DOHH2 (cell line): ENCODE measurements around the gene RASSF4.

Experiments
- H3F3A ChIP-seq: fragments of 200-600 bp; sonication (generic), shearing (Covaris generic); 2 replicates; pipeline ENCODE4 v1.6.0; 2016; ENCODE audit warnings: antibody characterized with exemption, mild to moderate bottlenecking; ENCODE audit not compliant: control insufficient read depth, insufficient read depth
- H3K27ac ChIP-seq: fragments of 200-600 bp; sonication (generic); 2 replicates; pipeline ENCODE4 v1.5.1; 2014; ENCODE audit warnings: low read depth, mild to moderate bottlenecking, low read length, moderate library complexity
- H3K27me3 ChIP-seq: fragments of 200-600 bp; sonication (generic); 2 replicates; pipeline ENCODE4 v1.6.1; 2014; ENCODE audit warnings: mild to moderate bottlenecking, low read length, mixed read lengths; ENCODE audit not compliant: control insufficient read depth
- H3K36me3 ChIP-seq: fragments of 200-600 bp; sonication (generic); 2 replicates; pipeline ENCODE4 v1.6.1; 2014; ENCODE audit warnings: mild to moderate bottlenecking, low read length, moderate library complexity, mixed read lengths; ENCODE audit not compliant: control insufficient read depth
- H3K4me1 ChIP-seq: fragments of 200-600 bp; sonication (generic); 2 replicates; pipeline ENCODE4 v1.6.1; 2014; ENCODE audit warnings: mild to moderate bottlenecking, low read length, mixed read lengths; ENCODE audit not compliant: control insufficient read depth
- H3K4me2 ChIP-seq: fragments of 200-600 bp; sonication (generic); 2 replicates; pipeline ENCODE4 v1.6.0; 2014; ENCODE audit warnings: mild to moderate bottlenecking, low read length, moderate library complexity
- H3K4me3 ChIP-seq: fragments of 200-600 bp; sonication (generic); 2 replicates; pipeline ENCODE4 v1.5.1; 2014; ENCODE audit warnings: mild to moderate bottlenecking, low read length, mixed read lengths
- H3K79me2 ChIP-seq: fragments of 200-600 bp; sonication (generic); 2 replicates; pipeline ENCODE4 v1.6.1; 2014; ENCODE audit warnings: mild to moderate bottlenecking, low read length, mixed read lengths; ENCODE audit not compliant: control insufficient read depth
- H3K9me2 ChIP-seq: fragments of 200-600 bp; sonication (generic); replicated peaks from 2 replicates; pipeline ENCODE4 v1.6.1; 2014; ENCODE audit warnings: mild to moderate bottlenecking, low read length, mixed read lengths; ENCODE audit not compliant: control insufficient read depth
- H3K9me3 ChIP-seq: fragments of 200-600 bp; sonication (generic); 2 replicates; pipeline ENCODE4 v1.6.1; 2014; ENCODE audit warnings: antibody characterized with exemption, low read length, mixed read lengths; ENCODE audit not compliant: control insufficient read depth, insufficient read depth
- H4K20me1 ChIP-seq: fragments of 200-600 bp; sonication (generic); 2 replicates; pipeline ENCODE4 v1.6.0; 2014; ENCODE audit warnings: low read depth, mild to moderate bottlenecking, antibody characterized with exemption, low read length, moderate library complexity; ENCODE audit not compliant: control insufficient read depth, insufficient read depth
- EZH2phosphoT487 ChIP-seq: fragments of 200-600 bp; sonication (generic); IDR thresholded peaks from 2 replicates; pipeline ENCODE4 v1.6.1; 2017; ENCODE audit warnings: borderline replicate concordance, mild to moderate bottlenecking, antibody characterized with exemption, low read length, moderate library complexity, mixed read lengths
- TF ChIP-seq, protein P1 (sequence below): fragments of 200-600 bp; sonication (generic); IDR thresholded peaks from one replicate; pipeline ENCODE4 v1.5.1; 2014; ENCODE audit warnings: antibody characterized with exemption, mild to moderate bottlenecking, low read depth, low read length; ENCODE audit not compliant: poor library complexity, severe bottlenecking

Gene RASSF4

DNA sequence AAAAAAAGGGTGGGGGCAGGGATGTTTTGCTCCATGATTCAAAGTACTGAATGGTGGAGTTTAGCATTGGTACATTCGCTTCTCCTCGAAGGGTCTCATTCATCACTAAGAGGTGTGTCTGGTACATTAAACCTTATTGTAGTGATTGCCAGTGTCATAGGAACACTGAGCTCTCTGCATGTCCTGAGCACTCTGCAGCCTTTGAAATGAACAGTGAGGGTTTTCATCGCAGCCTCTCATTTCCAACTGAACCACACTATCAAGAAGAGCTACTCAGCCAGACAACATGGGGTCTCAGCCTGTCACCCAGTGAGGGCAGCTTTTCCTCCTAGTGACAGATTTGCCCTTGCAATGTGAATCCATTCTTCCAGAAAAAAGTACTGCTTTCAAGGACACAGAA lies 26.6 kb downstream of the RASSF4 start:
- Histone ChIP-seq H3K4me3 (no peak overlapping the region), H3K9me2 (no peaks in the 10 kb centered on the region), H3K4me1 (no peaks in the 10 kb centered on the region), H3K4me2 (no peak overlapping the region), H3F3A (no peaks in the 10 kb centered on the region), H4K20me1 (no peaks in the 10 kb centered on the region), H3K36me3 (no peaks in the 10 kb centered on the region), H3K79me2 (no peaks in the 10 kb centered on the region), H3K27ac (no peak overlapping the region), H3K27me3 (peaks cover 18% of the 10 kb centered on the region), H3K9me3 (no peaks in the 10 kb centered on the region)
- TF ChIP-seq EZH2phosphoT487 = no peak
- TF ChIP-seq, protein P1, sequence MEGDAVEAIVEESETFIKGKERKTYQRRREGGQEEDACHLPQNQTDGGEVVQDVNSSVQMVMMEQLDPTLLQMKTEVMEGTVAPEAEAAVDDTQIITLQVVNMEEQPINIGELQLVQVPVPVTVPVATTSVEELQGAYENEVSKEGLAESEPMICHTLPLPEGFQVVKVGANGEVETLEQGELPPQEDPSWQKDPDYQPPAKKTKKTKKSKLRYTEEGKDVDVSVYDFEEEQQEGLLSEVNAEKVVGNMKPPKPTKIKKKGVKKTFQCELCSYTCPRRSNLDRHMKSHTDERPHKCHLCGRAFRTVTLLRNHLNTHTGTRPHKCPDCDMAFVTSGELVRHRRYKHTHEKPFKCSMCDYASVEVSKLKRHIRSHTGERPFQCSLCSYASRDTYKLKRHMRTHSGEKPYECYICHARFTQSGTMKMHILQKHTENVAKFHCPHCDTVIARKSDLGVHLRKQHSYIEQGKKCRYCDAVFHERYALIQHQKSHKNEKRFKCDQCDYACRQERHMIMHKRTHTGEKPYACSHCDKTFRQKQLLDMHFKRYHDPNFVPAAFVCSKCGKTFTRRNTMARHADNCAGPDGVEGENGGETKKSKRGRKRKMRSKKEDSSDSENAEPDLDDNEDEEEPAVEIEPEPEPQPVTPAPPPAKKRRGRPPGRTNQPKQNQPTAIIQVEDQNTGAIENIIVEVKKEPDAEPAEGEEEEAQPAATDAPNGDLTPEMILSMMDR = no peak

DNA sequence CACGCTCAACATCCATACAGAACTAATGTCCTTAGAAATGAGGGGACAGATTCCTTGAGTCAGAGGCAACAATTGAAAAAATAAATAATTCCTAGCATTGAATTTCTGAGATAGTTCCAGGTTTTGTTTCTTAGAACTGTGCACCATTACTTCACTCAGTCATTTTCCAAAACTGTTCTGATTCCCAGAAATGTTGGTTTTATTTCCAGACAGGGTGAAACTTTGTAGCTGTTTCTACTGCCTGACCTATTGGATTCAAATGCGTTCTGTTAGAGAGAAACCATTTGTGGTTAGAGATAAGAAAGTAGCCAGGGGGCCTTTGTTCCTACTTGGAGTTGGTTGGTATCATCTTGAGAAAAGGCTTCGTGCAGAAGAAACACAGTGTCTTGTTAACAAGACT lies 27.1 kb downstream of the RASSF4 start:
- H3K9me2 ChIP-seq = no peaks in the 10 kb centered on the region
- H4K20me1 ChIP-seq = no peaks in the 10 kb centered on the region
- H3K27me3 ChIP-seq = peaks cover 18% of the 10 kb centered on the region
- H3K4me1 ChIP-seq = no peaks in the 10 kb centered on the region
- no peaks in the 10 kb centered on the region for H3K9me3 ChIP-seq
- H3K4me3 ChIP-seq = no peak overlapping the region
- no peaks in the 10 kb centered on the region for H3F3A ChIP-seq
- no peak overlapping the region for H3K4me2 ChIP-seq
- H3K27ac ChIP-seq = no peak overlapping the region
- no peaks in the 10 kb centered on the region for H3K79me2 ChIP-seq
- TF ChIP-seq, protein P1 = no peak
- no peak for TF ChIP-seq EZH2phosphoT487
- H3K36me3 ChIP-seq = no peaks in the 10 kb centered on the region

DNA sequence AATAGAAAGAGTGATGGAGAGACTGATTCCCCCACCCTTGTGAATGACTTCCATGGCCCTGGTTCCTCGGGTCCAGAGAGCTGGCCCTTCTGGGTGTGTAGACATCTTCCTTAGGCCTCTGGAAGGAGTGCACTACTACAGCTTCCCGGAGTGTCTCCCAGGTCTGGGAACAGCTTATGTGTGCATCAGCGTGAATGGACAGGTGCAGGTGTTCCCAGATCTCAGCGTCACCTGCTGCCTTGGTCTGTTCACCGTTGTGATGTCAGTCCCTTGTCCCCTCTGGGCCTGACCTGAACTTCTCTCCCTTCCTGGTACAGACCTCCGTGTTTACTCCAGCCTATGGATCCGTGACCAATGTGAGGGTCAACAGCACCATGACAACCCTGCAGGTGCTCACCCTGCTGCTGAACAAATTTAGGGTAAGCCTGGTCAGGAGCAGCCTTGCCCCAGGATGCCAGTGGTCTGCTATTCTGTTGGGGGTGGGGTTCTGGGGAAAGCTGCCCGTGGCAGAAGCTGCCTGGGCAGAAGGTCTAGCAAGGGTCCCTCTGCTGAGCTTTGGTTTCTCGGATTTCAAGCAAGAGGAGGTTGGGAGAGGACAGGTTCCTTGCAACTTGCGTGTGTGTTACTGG lies 29.5 kb downstream of the RASSF4 start:
- no peaks in the 10 kb centered on the region for H4K20me1 ChIP-seq

More for the DNA sequence above, 29.5 kb downstream of the RASSF4 start:
- Histone ChIP-seq H3K4me2 (no peak overlapping the region), H3K4me3 (no peak overlapping the region), H3K79me2 (no peaks in the 10 kb centered on the region), H3F3A (no peaks in the 10 kb centered on the region), H3K4me1 (no peaks in the 10 kb centered on the region), H3K36me3 (no peaks in the 10 kb centered on the region), H3K9me3 (no peaks in the 10 kb centered on the region), H3K27ac (no peak overlapping the region), H3K9me2 (no peaks in the 10 kb centered on the region), H3K27me3 (peaks cover 18% of the 10 kb centered on the region)
- TF ChIP-seq, protein P1 = no peak
- TF ChIP-seq EZH2phosphoT487 = no peak
